Activated CD8-positive, alpha-beta memory T cell treated with anti-CD3 and anti-CD28 coated beads, Interleukin-2, amount 50 U/mL, for 4 hours (primary cell): ENCODE data around the gene ARNT2.
"Not testable (repeated sequence)": the region's sequence is repeated elsewhere in the genome, so short reads cannot be mapped to it uniquely, and the experiment has no call there.

Experiments used
- DNase-seq: peaks from one replicate; pipeline ENCODE4 v3.0.0-alpha.2; 2020

ARNT2 gene

DNA sequence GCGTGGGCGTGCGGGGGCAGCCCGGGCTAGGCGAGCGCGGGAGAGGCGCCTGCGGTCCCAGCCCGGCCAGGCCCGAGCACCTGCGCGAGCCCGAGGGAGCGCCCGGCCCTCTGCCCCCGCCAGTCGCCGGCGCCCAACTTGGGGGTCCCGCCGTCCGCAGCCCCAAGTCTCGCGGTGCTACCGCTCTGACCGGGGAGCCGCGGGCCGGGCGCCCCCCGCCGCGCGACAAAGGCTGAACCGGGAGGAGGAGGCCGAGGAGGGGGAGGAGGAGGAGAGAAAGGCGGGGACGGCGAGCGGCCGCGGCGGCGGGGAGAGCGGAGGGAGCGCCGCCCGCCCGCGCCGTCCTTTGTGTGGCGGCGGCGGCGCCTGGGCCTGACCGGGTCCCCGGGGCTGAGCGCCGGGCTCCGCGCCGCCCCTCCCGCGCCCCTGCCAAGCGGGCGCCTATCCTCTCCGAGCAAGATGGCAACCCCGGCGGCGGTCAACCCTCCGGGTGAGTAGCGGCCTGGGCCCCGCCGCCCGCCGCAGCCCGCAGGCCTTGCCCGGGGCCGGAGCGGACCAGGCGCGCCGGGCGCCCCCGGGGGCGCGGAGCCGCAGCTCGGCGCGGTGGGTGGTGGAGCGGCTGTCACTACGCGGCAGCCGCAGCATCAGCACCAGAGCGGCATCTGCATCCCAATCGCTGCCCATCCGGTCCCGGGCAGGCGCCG lies at the start of gene ARNT2:
ARNT2 (plus strand) TSS at position 326 of the 704 bp plus-strand sequence; CDS start at position 460, 134 bp downstream.
- no peak for DNase-seq

DNA sequence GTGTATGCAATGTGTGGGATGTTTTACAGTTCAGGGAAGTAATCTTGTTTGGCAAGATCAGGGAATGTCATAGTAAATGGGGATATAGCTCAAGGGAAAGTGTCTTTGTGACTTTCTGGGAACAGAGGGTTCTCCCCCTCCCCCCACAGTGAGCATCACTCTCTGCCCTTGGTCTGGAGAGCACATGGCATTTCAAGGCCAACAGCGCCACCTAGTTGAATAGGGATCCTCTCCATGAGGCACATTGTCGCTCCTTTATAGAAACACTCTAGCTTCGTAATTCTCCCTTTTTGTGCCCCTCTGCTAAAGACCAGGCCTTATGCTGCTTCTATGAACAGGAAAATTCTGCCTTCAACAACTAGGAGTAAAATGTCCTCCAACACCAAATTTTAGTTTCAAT lies 37.1 kb upstream of the ARNT2 start:
- no peak for DNase-seq

GRCh38 chr15:80367661-80368060 lies 36.5 kb upstream of the ARNT2 start:
- no peak for DNase-seq

DNA sequence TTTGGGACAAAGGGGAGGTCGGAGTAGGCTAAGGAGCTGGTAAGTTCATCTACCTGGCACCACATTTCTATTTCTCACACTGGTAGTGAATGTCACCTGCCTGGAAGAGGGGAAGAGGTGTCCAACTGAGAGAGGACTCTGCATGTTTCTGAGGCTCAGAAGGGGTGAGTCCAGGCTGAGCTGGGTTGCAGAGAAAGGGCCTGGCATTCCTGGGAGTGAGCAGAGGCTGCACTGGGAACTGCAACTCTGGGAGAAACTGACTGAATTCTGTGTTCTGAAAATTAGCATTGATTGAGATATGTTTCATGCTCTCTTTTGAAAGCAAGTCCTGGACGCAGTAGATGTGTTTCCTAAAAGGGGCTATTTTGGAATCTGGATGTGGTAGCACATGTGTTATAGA lies 32.3 kb upstream of the ARNT2 start:
- no peak for DNase-seq

GRCh38 chr15:80374441-80374840 lies 29.7 kb upstream of the ARNT2 start:
- no peak for DNase-seq

- no peak for DNase-seq
Observed at GRCh38 chr15:80375968-80376891, 28.0 kb upstream of the ARNT2 start.

DNA sequence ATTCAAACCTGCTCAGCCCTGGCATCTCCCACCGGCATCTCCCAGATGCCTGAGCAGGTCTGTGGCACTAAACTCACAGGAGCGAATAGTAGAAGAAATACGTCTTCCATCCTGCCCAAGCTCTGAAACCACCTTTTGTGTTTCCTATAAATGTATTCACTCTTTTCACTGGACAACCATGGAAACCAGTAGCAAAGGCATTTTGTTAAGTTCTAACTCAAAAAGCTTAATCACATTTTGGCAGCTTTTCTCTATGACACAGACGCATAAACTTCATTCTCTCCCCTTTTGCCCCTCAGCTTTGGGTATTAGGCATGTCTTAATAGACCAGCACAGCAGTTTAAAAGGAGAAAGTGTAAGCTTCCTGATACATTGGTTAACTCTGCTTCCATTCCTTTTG lies 24.5 kb upstream of the ARNT2 start:
- DNase-seq = no peak

DNA sequence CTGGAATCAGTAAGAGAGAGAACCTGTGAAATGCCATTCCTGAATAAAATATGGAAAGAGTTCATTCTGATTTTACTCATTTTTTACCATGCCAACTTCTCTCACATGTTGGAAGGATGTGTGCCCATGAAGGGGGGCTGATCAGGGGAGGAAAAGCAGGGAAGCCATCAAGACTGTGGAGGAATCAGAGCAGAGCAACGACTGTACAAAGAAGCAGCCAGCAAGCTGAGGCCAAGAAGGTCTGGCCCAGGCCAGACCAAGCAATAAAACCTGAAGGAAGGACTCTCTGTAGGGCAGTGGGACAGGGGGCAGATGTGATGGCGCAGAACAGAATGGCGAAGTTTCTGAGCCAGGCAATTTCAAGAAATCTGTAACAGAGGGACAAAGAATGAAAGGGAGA lies 24.0 kb upstream of the ARNT2 start:
- DNase-seq = no peak

GRCh38 chr15:80382285-80382684 lies 21.9 kb upstream of the ARNT2 start:
- no peak for DNase-seq

DNA sequence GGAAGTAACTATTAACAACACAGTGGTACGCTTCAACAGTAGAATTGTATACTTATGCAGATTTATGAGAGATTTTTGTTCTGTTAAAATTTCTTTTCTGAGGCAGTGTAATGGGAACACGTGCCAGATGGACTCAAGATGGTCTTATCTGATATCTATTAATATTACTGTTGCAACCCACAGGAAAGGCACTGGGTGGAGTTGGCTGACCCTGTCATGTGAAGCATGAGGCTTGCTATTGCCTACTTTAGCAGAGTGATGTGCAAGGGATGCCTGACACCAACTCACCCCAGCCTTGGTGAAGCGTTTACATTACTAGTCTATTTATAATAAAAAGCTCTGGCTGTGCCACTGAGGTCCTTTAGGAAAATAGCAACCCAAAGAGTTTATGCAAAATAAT lies 19.8 kb upstream of the ARNT2 start:
- DNase-seq = no peak

DNA sequence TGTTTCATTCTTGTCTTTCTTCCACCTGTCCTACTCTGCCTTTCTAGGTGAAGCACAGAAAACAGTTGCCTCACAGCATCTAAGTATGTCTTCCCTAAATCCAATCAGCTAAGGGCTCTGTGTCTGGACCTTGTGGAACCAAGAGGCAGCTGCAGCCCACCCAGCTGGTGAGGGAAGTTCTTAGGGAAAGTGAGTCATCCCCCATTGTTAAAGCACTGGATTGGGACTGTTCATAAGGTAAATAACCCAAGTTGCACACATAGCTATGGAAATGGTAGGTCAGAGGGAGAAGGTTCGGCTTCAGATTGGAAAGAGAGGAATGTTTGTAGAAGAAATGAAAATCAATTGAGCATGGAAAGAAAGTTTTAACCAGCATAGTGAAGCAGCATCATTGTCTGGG lies 18.0 kb upstream of the ARNT2 start:
- DNase-seq = no peak

DNA sequence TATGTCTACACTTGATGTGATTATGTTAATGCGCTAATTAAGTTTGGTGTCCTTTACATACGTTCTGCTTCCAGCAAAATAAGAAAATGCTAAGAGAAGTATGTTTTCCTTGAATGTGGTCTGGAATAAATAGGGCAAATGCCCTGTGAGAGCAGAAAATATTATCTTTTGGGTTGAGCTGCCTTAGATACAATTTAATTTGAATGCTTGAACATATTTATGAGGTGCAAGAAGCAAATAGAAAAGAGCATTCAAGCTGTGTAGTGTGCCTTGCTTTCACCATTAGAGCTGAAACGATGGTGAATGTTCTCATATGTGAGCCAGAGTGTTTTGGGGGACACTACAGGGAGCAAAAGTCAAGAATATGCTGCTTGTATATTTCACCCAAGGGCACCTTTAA lies 15.9 kb upstream of the ARNT2 start:
- no peak for DNase-seq

DNA sequence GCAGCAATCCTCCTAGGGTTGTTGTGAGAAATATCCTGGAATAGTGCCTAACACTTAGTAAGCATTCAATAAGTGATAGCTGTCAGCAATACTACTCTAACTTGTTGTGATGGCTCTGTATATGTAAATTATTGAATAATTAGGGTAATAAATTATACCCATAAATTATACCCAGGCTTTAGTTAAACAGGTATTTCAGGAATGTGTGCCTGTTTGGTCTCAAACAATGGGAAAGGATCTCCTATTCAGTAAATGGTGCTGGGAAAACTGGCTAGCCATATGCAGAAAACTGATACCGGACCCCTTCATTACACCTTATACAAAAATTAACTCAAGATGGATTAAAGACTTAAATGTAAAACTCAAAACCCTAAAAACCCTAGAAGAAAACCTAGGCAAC lies 14.8 kb upstream of the ARNT2 start:
- no peak for DNase-seq

DNA sequence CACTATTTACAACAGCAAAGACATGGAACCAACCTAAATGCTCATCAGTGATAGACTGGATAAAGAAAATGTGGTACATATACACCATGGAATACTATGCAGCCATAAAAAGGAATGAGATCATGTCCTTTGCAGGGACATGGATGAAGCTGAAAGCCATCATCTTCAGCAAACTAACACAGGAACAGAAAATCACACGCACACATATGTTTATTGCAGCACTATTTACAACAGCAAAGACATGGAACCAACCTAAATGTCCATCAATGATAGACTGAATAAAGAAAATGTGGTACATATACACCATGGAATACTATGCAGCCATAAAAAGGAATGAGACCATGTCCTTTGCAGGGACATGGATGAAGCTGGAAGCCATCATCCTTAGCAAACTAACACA lies 13.2 kb upstream of the ARNT2 start:
- DNase-seq = not testable (repeated sequence)

- DNase-seq = no peak
Observed at GRCh38 chr15:80395616-80396015, 8.6 kb upstream of the ARNT2 start.

DNA sequence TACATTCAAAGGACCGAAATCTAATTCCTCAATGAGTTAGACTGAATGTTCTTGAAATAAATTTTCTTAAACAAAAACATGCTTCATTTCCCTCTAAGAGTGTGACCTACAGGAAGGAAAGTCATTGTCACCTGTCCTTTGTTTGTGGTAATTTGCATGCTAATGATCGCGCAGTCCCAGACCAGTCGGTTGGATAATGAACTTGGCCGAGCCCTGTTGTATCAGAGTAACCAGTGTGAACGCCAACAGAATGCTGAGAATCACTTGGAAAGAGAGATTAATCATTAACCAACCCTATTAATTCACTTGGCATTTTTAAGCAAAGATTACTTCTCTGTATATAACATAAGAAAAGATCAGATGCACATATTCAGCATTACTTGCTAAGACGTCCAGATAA lies 8.1 kb upstream of the ARNT2 start:
- no peak for DNase-seq

GRCh38 chr15:80399508-80399907 lies 4.7 kb upstream of the ARNT2 start:
- no peak for DNase-seq

GRCh38 chr15:80401456-80401855 lies 2.7 kb upstream of the ARNT2 start:
- DNase-seq = no peak

GRCh38 chr15:80402339-80402738 lies 1.8 kb upstream of the ARNT2 start:
- DNase-seq = no peak

DNA sequence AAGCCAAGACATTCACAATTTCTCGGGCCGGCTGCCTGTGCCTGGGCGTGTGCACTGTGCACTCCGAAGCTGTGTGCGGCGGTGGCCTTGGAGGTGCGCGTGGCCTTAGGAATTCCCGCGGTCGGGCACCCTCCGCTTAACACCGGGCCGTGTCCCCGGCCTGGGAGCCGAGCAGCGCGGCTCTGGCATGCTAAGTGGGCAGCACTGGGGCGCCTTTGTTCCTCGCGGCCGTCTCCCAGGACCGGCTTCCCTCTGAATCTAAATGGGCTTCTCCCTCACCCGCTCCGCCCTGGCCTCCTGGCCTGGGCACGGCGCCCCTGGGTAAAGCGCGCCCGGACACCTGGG lies 498 bp upstream of the ARNT2 start:
- no peak for DNase-seq

- DNase-seq = no peak
Observed at GRCh38 chr15:80404761-80405553, 775 bp downstream of the ARNT2 start.

DNA sequence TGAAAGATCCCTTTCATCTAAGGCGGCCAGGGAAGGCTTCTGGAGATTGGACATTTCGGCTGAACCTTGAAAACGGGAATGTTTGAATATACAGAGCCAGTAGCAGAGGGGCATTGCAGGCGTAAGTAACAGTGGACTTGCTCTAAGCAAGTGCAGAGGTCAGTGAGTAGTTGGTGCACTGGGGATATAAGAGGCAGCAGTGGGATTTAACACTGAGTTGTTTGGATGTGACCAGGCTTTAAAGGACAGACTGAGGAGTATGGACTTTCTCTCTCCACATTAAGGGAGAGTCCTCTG lies 1.3 kb downstream of the ARNT2 start:
- DNase-seq = no peak

DNA sequence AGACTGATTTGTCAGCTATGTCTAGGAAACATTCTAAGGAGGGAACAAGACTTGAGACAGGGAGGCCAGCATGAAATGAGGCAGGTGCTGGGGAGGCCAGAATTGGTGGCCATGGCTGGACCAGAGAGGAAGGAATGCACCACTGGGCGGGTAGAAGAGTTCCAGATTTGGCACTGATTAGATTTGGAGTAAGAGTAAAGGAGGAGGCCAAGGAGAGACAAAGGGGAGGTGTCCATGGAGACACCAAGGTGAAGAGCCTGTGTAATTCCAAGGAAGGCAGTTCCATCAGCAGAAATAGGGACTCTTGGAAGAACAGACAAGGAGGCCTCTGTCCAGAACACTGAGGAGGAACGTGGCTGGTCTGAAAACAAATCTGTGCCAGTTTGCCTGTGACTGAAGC lies 1.8 kb downstream of the ARNT2 start:
- DNase-seq = no peak

DNA sequence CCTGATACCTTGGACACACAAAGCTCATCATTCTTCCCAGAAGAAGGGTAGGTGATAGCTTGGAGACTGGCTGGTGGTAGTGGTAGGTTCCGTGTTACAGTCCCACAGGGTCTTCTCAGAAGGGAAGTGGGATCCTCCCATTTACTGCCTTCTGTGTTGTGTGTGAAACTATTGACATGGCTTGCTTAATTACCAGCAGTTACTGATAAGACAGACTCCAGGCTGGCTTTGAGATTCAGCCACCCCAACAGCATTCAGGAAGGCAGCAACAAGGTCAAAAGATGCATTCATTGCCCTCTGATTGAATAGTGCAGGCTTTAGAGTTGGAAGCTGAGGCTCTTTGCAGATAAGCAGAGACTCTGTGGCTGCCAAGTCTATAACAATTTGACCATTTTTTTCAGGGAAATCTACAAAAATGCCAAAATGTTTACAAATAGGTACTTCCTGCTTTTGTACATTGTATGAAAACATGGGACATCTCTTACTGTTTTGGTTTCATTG lies 7.7 kb downstream of the ARNT2 start:
- no peak for DNase-seq
